Activated naive CD4-positive, alpha-beta T cell treated with anti-CD3 and anti-CD28 coated beads for 36 hours (primary cell): Measurements from ENCODE around the gene APBA2. TPM values are rescaled to one million over a fixed set of nuclear protein-coding genes. Genes with fewer than 3 reads are reported as not detected.
"Not testable (repeated sequence)": the region's sequence is repeated elsewhere in the genome, so short reads cannot be mapped to it uniquely, and the experiment has no call there.

ENCODE experiments used
- CTCF ChIA-PET: fragments of 350-600 bp; sonication (Branson Sonifier 250); formaldehyde crosslinking; loops from one replicate; lab custom pipeline; 2021; ENCODE audit warnings: antibody characterized with exemption; lab: Charles Lee
- DNase-seq: peaks from one replicate; pipeline ENCODE4 v3.0.0-alpha.2; 2020
- H3K27ac Mint-ChIP-seq: one replicate; pipeline ENCODE4 v1.8.0; 2021; ENCODE audit warnings: mild to moderate bottlenecking, mixed read lengths
- H3K27me3 Mint-ChIP-seq: one replicate; pipeline ENCODE4 v1.8.0; 2021; ENCODE audit warnings: low read depth, mixed read lengths
- H3K36me3 Mint-ChIP-seq: one replicate; pipeline ENCODE4 v1.8.0; 2021; ENCODE audit warnings: low read depth, mixed read lengths
- H3K4me1 Mint-ChIP-seq: one replicate; pipeline ENCODE4 v1.8.0; 2021; ENCODE audit warnings: low read depth, mixed read lengths
- H3K4me3 Mint-ChIP-seq: one replicate; pipeline ENCODE4 v1.8.0; 2021; ENCODE audit warnings: mild to moderate bottlenecking, moderate library complexity, mixed read lengths
- H3K9me3 Mint-ChIP-seq: one replicate; pipeline ENCODE4 v1.8.0; 2021; ENCODE audit warnings: mixed read lengths
- intact Hi-C: fragments of 100-400 bp; cut with micrococcal nuclease; formaldehyde crosslinking; loops from one replicate; pipeline ENCODE4 v1.15.1; 2023
- total RNA-seq, 2 experiments: library from RNA; stranded (reverse); gene quantifications; one replicate each; pipeline ENCODE4 v1.2.3, GENCODE V29; 2021

APBA2 gene
- total RNA-seq, 2 experiments from 2014 or later: 16.2 to 18.3 TPM

DNA sequence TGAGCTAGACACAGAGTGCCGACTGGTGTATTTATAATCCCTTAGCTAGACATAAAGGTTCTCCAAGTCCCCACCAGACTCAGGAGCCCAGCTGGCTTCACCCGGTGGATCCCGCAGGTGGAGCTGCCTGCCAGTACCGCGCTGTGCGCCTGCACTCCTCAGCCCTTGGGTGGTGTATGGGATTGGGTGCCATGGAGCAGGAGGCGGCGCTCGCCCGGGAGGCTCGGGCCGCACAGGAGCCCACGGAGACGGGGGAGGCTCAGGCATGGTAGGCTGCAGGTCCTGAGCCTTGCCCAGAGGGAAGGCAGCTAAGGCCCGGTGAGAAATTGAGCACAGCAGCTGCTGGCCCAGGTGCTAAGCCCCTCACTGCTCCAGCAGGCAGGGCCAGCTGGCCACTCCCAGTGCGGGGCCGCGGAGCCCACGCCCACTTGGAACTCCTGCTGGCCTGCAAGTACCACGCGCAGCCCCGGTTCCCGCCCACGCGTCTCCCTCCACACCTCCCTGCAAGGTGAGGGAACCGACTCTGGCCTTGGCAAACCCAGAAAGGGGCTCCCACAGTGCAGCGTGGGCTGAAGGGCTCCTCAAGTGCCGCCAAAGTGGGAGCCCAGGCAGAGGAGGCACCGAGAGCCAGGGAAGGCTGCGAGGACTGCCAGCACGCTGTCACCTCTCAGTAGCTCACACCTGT, 274.1 kb downstream of the APBA2 start:
- H3K4me1 Mint-ChIP-seq: peaks cover 3% of the 10 kb centered on the region
- CTCF ChIA-PET: no interaction called here
- no peak for DNase-seq
- no peak overlapping the region for H3K4me3 Mint-ChIP-seq
- intact Hi-C loops: no loop called here
- peaks cover 36% of the 10 kb centered on the region for H3K27me3 Mint-ChIP-seq
- H3K9me3 Mint-ChIP-seq: peaks cover 12% of the 10 kb centered on the region
- peaks cover 2% of the 10 kb centered on the region for H3K36me3 Mint-ChIP-seq
- no peak overlapping the region for H3K27ac Mint-ChIP-seq

DNA sequence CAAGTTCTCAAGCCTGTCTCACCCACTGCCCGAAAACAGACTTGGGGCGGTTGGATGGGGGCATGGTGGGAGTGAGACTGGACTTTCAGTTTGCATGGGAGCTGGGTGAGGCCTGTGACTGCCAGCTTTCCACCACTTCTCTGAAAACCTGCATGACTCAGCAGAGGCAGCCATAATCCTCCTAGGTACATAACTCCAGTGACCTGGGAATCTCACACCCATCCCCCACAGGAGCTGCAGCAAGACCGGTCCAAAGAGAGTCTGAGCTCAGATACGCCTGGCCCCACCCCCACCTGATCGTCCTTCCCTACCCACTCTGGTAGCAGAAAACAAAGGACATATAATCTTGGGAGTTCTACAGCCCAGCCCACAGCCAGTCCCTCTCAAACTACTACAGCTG, 276.6 kb downstream of the APBA2 start:
- intact Hi-C loops: no loop called here
- Mint-ChIP-seq H3K4me1 (peaks cover 3% of the 10 kb centered on the region), H3K36me3 (peaks cover 2% of the 10 kb centered on the region), H3K27ac (no peak overlapping the region), H3K27me3 (peaks cover 34% of the 10 kb centered on the region), H3K9me3 (peaks cover 12% of the 10 kb centered on the region), H3K4me3 (no peak overlapping the region)
- CTCF ChIA-PET: interaction anchor here (1.8 kb wide), 1 partner anchor 22 kb away, joined by 9 read pairs; no protein-coding TSS in a partner anchor
- no peak for DNase-seq

DNA sequence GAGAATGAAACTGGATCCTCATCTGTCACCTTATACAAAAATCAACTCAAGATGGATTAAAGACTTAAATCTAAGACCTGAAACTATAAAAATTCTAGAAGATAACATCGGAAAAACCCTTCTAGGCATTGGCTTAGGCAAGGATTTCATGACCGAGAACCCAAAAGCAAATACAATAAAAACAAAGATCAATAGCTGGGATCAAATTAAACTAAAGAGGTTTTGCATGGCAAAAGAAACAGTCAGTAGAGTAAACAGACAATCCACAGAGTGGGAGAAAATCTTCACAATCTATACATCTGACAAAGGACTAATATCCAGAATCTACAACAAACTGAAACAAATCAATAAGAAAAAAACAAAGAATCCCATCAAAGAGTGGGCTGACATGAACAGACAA, 281.3 kb downstream of the APBA2 start:
- peaks cover 23% of the 10 kb centered on the region for H3K27me3 Mint-ChIP-seq
- CTCF ChIA-PET, H3K9me3 Mint-ChIP-seq, intact Hi-C loops, DNase-seq, H3K4me1 Mint-ChIP-seq, H3K27ac Mint-ChIP-seq, H3K36me3 Mint-ChIP-seq, H3K4me3 Mint-ChIP-seq: not testable (repeated sequence)

Other genes with a start within 250 kb of the APBA2 start
- under 1 TPM in 1 of 2 experiments, not detected in 1; 0.12 TPM for gene GOLGA8M, start 173.6 kb upstream of the APBA2 start, total RNA-seq
- gene GOLGA6L7, start 37.3 kb upstream of the APBA2 start, total RNA-seq: not detected